DND-41 (cell line): ENCODE results near the gene CRBN.

Source experiments
- ATAC-seq: fragments of 200-7000 bp; cut with Tn5 transposase; 3 replicates; pipeline ENCODE4 v1.9.1; 2021; ENCODE audit warnings: low read depth; ENCODE audit not compliant: insufficient read depth
- DNase-seq: peaks from one replicate; pipeline ENCODE4 v3.0.0-alpha.2; 2020
- H2AFZ ChIP-seq: 2 replicates; pipeline ENCODE4 v1.6.0; 2012; ENCODE audit warnings: low read depth, low read length
- H3K27ac ChIP-seq: 2 replicates; pipeline ENCODE4 v1.5.1; 2012; ENCODE audit warnings: low read length, inconsistent platforms
- H3K27me3 ChIP-seq: fragments of 200-600 bp; sonication (generic); 2 replicates; pipeline ENCODE4 v1.6.0; 2012; ENCODE audit warnings: low read length, mild to moderate bottlenecking, inconsistent platforms; ENCODE audit not compliant: insufficient read depth, poor library complexity
- H3K36me3 ChIP-seq: 2 replicates; pipeline ENCODE4 v1.5.1; 2012; ENCODE audit warnings: low read length, inconsistent platforms; ENCODE audit not compliant: insufficient read depth
- H3K4me1 ChIP-seq: 2 replicates; pipeline ENCODE4 v1.5.1; 2012; ENCODE audit warnings: mild to moderate bottlenecking, low read length; ENCODE audit not compliant: insufficient read depth
- H3K4me2 ChIP-seq: 2 replicates; pipeline ENCODE4 v1.6.0; 2012; ENCODE audit warnings: mild to moderate bottlenecking, moderate library complexity, low read length, inconsistent platforms; ENCODE audit not compliant: insufficient read depth
- H3K4me3 ChIP-seq, 2 experiments: fragments of 200-600 bp in 1 of 2; shearing (Covaris generic) in 1 of 2; 2 replicates each; pipeline ENCODE4 v1.5.1; 2012 to 2016; ENCODE audit warnings: inconsistent platforms in 2 of 2, low read length in 2 of 2, mild to moderate bottlenecking in 2 of 2, low read depth in 1 of 2, moderate library complexity in 1 of 2
- H3K79me2 ChIP-seq: 2 replicates; pipeline ENCODE4 v1.6.0; 2012; ENCODE audit warnings: low read length, inconsistent platforms; ENCODE audit not compliant: insufficient read depth
- H3K9ac ChIP-seq: 2 replicates; pipeline ENCODE4 v1.6.0; 2012; ENCODE audit warnings: low read depth, mild to moderate bottlenecking, inconsistent platforms, low read length, moderate library complexity
- H3K9me3 ChIP-seq: 2 replicates; pipeline ENCODE4 v1.5.1; 2012; ENCODE audit warnings: low read length, moderate library complexity, mild to moderate bottlenecking, inconsistent platforms; ENCODE audit not compliant: insufficient read depth, severe bottlenecking
- H4K20me1 ChIP-seq: 2 replicates; pipeline ENCODE4 v1.6.0; 2012; ENCODE audit warnings: low read length; ENCODE audit not compliant: insufficient read depth
- EZH2 ChIP-seq: IDR thresholded peaks from 3 replicates; pipeline ENCODE4 v1.6.1; 2012; ENCODE audit warnings: borderline replicate concordance, low read depth, mild to moderate bottlenecking, moderate library complexity, low read length, inconsistent platforms; ENCODE audit not compliant: severe bottlenecking
- TF ChIP-seq, protein P1 (sequence below): IDR thresholded peaks from 2 replicates; pipeline ENCODE4 v1.5.1; 2012; ENCODE audit warnings: borderline replicate concordance, low read length, moderate library complexity, mild to moderate bottlenecking; ENCODE audit not compliant: poor library complexity, severe bottlenecking; ENCODE audit errors: extremely low read depth

CRBN gene

GRCh38 chr3:3216401-3216800, 36.9 kb upstream of the CRBN start:
- DNase-seq = no peak
- Histone ChIP-seq H3K4me1 (no peaks in the 10 kb centered on the region), H3K79me2 (no peaks in the 10 kb centered on the region), H3K36me3 (no peaks in the 10 kb centered on the region), H3K27ac (no peak overlapping the region), H4K20me1 (no peaks in the 10 kb centered on the region), H3K9me3 (no peaks in the 10 kb centered on the region), H3K9ac (no peak overlapping the region), H3K4me3 (no peak overlapping the region), H3K4me2 (no peak overlapping the region), H3K27me3 (no peaks in the 10 kb centered on the region), H2AFZ (no peak overlapping the region)
- TF ChIP-seq, protein P1, sequence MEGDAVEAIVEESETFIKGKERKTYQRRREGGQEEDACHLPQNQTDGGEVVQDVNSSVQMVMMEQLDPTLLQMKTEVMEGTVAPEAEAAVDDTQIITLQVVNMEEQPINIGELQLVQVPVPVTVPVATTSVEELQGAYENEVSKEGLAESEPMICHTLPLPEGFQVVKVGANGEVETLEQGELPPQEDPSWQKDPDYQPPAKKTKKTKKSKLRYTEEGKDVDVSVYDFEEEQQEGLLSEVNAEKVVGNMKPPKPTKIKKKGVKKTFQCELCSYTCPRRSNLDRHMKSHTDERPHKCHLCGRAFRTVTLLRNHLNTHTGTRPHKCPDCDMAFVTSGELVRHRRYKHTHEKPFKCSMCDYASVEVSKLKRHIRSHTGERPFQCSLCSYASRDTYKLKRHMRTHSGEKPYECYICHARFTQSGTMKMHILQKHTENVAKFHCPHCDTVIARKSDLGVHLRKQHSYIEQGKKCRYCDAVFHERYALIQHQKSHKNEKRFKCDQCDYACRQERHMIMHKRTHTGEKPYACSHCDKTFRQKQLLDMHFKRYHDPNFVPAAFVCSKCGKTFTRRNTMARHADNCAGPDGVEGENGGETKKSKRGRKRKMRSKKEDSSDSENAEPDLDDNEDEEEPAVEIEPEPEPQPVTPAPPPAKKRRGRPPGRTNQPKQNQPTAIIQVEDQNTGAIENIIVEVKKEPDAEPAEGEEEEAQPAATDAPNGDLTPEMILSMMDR = no peak
- no peak for TF ChIP-seq EZH2
- no peak for ATAC-seq

DNA sequence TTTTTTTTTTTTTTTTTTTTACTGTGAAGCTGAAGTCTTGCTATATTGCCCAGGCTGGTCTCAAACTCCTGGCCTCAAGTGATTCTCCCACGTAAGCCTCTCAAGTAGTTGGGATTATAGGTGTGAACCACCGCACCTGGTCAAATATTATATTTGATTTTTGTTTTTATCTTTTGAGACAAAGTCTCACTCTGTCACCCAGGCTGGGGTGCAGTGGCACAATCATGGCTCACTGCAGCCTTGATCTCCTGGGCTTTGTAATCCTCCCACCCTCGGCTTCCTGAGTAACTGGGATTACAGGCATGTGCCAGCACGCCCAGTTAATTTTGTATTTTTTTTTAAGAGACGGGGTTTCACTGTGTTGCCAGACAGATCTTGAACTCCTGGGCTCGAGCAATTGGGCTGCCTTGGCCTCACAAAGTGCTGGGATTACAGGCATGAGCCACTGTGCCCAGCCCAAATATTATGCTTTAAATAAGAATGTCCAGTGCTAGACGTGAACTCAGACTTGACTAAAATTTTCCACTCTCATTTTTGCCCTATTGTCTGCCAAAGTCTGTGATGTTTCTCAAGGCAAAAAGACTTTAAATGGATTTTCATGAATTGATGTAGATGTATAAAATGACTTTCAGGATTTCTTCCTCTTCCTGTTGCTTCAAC, 33.4 kb upstream of the CRBN start:
- H3K36me3 ChIP-seq = no peaks in the 10 kb centered on the region
- ATAC-seq = no peak
- H3K27ac ChIP-seq = no peak overlapping the region
- H4K20me1 ChIP-seq = no peaks in the 10 kb centered on the region
- no peak overlapping the region for H3K4me2 ChIP-seq
- no peak overlapping the region for H2AFZ ChIP-seq
- TF ChIP-seq, protein P1 = no peak
- no peak for TF ChIP-seq EZH2
- no peaks in the 10 kb centered on the region for H3K27me3 ChIP-seq
- H3K4me3 ChIP-seq = no peak overlapping the region
- DNase-seq = no peak
- H3K9me3 ChIP-seq = no peaks in the 10 kb centered on the region
- H3K4me1 ChIP-seq = no peaks in the 10 kb centered on the region
- no peaks in the 10 kb centered on the region for H3K79me2 ChIP-seq
- H3K9ac ChIP-seq = no peak overlapping the region

DNA sequence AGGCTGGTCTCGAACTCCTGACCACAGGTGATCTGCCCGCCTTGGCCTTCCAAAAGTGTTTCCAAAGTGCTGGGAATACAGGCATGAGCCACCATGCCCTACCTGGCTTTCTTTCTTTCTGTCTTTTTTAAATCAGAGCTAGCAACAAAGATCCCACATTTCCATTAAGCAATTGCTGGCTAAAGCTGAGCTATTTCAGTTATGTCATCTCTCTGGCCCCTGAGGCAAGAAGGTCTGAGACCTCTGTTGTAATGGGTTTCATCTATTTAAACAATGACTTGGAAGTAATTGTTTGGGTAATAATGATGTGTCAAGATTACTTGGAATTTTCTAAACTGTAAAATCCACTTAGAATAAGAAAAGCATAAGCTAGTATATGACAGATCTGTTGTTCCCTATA, 30.2 kb upstream of the CRBN start:
- Histone ChIP-seq H3K79me2 (no peaks in the 10 kb centered on the region), H2AFZ (no peak overlapping the region), H3K36me3 (no peaks in the 10 kb centered on the region), H3K27ac (no peak overlapping the region), H3K9me3 (no peaks in the 10 kb centered on the region), H3K4me3 (no peak overlapping the region), H4K20me1 (no peaks in the 10 kb centered on the region), H3K4me2 (no peak overlapping the region), H3K9ac (no peak overlapping the region), H3K4me1 (no peaks in the 10 kb centered on the region), H3K27me3 (no peaks in the 10 kb centered on the region)
- DNase-seq = no peak
- ATAC-seq = no peak
- TF ChIP-seq, protein P1 = no peak
- no peak for TF ChIP-seq EZH2
